Panc1 (cell line): ENCODE data around the gene GZF1.

Experiments
- CTCF ChIP-seq: fragments of 450-650 bp; IDR thresholded peaks from 2 replicates; pipeline ENCODE4 v1.5.1; 2017; ENCODE audit warnings: mild to moderate bottlenecking
- POLR2AphosphoS5 ChIP-seq: IDR thresholded peaks from 2 replicates; pipeline ENCODE4 v1.6.1; 2012; ENCODE audit warnings: mild to moderate bottlenecking, low read depth, low read length, moderate library complexity
- TCF7L2 ChIP-seq: IDR thresholded peaks from 2 replicates; pipeline ENCODE4 v1.6.1; 2011; ENCODE audit warnings: mild to moderate bottlenecking, low read depth, low read length, inconsistent platforms

DNA sequence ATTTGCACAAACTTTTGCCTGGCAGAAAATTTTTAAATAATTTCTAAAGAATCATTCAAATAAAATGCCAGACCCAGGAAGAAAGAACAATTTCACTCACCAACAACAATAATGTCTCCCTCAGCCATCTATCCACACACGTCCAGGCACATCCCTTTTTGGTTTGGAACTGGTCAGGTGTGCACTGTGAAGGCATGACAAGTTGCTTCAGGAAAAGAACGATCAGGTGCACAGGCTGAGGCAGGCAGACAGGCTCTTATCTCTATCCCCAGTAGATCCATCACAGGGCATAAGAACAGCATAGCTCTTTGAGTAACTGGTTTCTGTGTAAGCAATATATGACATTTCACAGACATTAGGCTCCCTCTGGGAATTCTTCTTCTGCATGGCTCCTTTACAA lies 29.5 kb upstream of the GZF1 start:
- TF ChIP-seq CTCF: no peak
- no peak for TF ChIP-seq POLR2AphosphoS5
- no peak for TF ChIP-seq TCF7L2
